IMR-90 (cell line): ENCODE data around the gene PPM1H. TPM values are rescaled to one million over a fixed set of nuclear protein-coding genes. Genes with fewer than 3 reads are reported as not detected.

Experiments used
- ATAC-seq: fragments of 200-7000 bp; cut with Tn5 transposase; 2 replicates; pipeline ENCODE4 v1.9.1; 2020; ENCODE audit warnings: low read depth, mild to moderate bottlenecking, moderate library complexity
- BruUV-seq: library from RNA; stranded (reverse); fragments of 400-500 nt; replicated peaks from 2 replicates; lab custom pipeline; 2021; lab: Mats Ljungman, UMichigan
- CTCF ChIA-PET: fragments of 300-600 bp; formaldehyde crosslinking; extraction: SDS; loops from one replicate; lab custom pipeline; 2021; ENCODE audit warnings: antibody characterized with exemption; lab: Yijun Ruan, JAX
- POLR2A ChIA-PET: fragments of 300-600 bp; sonication (Branson Sonifier 250); formaldehyde crosslinking; loops from one replicate; lab custom pipeline; 2022; ENCODE audit warnings: antibody characterized with exemption; ENCODE audit not compliant: unreplicated experiment; lab: Charles Lee
- DNase-seq: peaks from one replicate; pipeline ENCODE4 v3.0.0; 2013
- H2AFZ ChIP-seq: replicated peaks from 2 replicates; pipeline ENCODE3; 2013; ENCODE audit warnings: low read length, mild to moderate bottlenecking; ENCODE audit not compliant: poor library complexity
- H2AK5ac ChIP-seq: 2 replicates; pipeline ENCODE4 v1.6.1; 2013; ENCODE audit warnings: low read depth, low read length, inconsistent platforms
- H2AK9ac ChIP-seq: replicated peaks from 2 replicates; pipeline ENCODE3; 2013; ENCODE audit warnings: mild to moderate bottlenecking, low read depth, low read length, moderate library complexity; ENCODE audit not compliant: poor library complexity
- H2BK120ac ChIP-seq: 2 replicates; pipeline ENCODE4 v1.6.1; 2013; ENCODE audit warnings: low read depth, low read length, inconsistent platforms
- H2BK15ac ChIP-seq: 3 replicates; pipeline ENCODE4 v1.6.1; 2013; ENCODE audit warnings: low read depth, low read length, inconsistent platforms
- H2BK20ac ChIP-seq: 2 replicates; pipeline ENCODE4 v1.6.1; 2013; ENCODE audit warnings: low read depth, mild to moderate bottlenecking, inconsistent platforms, low read length, moderate library complexity
- H2BK5ac ChIP-seq: 2 replicates; pipeline ENCODE4 v1.6.1; 2013; ENCODE audit warnings: mild to moderate bottlenecking, low read depth, low read length, inconsistent platforms; ENCODE audit not compliant: poor library complexity, severe bottlenecking
- H3K14ac ChIP-seq: replicated peaks from 2 replicates; pipeline ENCODE4 v1.6.1; 2013; ENCODE audit warnings: low read depth, low read length, inconsistent platforms
- H3K18ac ChIP-seq: 2 replicates; pipeline ENCODE4 v1.6.1; 2013; ENCODE audit warnings: low read depth, low read length, control low read depth
- H3K23ac ChIP-seq: 2 replicates; pipeline ENCODE4 v1.6.1; 2013; ENCODE audit warnings: low read depth, low read length, inconsistent platforms
- H3K27ac ChIP-seq: 2 replicates; pipeline ENCODE4 v1.5.1; 2013; ENCODE audit warnings: mild to moderate bottlenecking, control low read depth, low read length; ENCODE audit not compliant: insufficient read depth
- H3K27me3 ChIP-seq: 2 replicates; pipeline ENCODE4 v1.6.1; 2013; ENCODE audit warnings: low read length; ENCODE audit not compliant: control insufficient read depth, insufficient read depth
- H3K36me3 ChIP-seq: 2 replicates; pipeline ENCODE4 v1.6.1; 2013; ENCODE audit warnings: low read length, mixed read lengths; ENCODE audit not compliant: control insufficient read depth, insufficient read depth
- H3K4ac ChIP-seq: 2 replicates; pipeline ENCODE4 v1.6.1; 2013; ENCODE audit warnings: low read depth, low read length, inconsistent platforms
- H3K4me1 ChIP-seq: 2 replicates; pipeline ENCODE4 v1.6.1; 2013; ENCODE audit warnings: low read length, mixed read lengths; ENCODE audit not compliant: control insufficient read depth, insufficient read depth
- H3K4me2 ChIP-seq: 2 replicates; pipeline ENCODE4 v1.6.1; 2013; ENCODE audit warnings: low read depth, mild to moderate bottlenecking, control low read depth, low read length, moderate library complexity
- H3K4me3 ChIP-seq: 2 replicates; pipeline ENCODE4 v1.5.1; 2013; ENCODE audit warnings: low read depth, mild to moderate bottlenecking, control low read depth, low read length, moderate library complexity; ENCODE audit not compliant: insufficient read depth
- H3K56ac ChIP-seq: 2 replicates; pipeline ENCODE4 v1.6.1; 2013; ENCODE audit warnings: low read length, inconsistent platforms; ENCODE audit not compliant: insufficient read depth; ENCODE audit errors: extremely low read depth
- H3K79me1 ChIP-seq, 2 experiments: 2 replicates each; pipeline ENCODE4 v1.6.1; 2013; ENCODE audit warnings: low read length in 2 of 2, inconsistent platforms in 1 of 2, low read depth in 1 of 2
- H3K9ac ChIP-seq: 2 replicates; pipeline ENCODE4 v1.6.1; 2013; ENCODE audit warnings: low read depth, low read length, control low read depth
- H3K9me1 ChIP-seq: 2 replicates; pipeline ENCODE4 v1.6.1; 2013; ENCODE audit warnings: low read length, inconsistent platforms; ENCODE audit not compliant: insufficient read depth
- H3K9me3 ChIP-seq: 2 replicates; pipeline ENCODE4 v1.6.1; 2013; ENCODE audit warnings: low read length; ENCODE audit not compliant: control insufficient read depth, insufficient read depth
- H4K20me1 ChIP-seq: 2 replicates; pipeline ENCODE4 v1.6.1; 2013; ENCODE audit warnings: low read length, inconsistent platforms; ENCODE audit not compliant: insufficient read depth
- H4K5ac ChIP-seq: 2 replicates; pipeline ENCODE4 v1.6.1; 2013; ENCODE audit warnings: mild to moderate bottlenecking, low read depth, low read length, control low read depth
- H4K8ac ChIP-seq, 2 experiments: 2 replicates each; pipeline ENCODE4 v1.6.1; 2013; ENCODE audit warnings: low read depth in 2 of 2, low read length in 2 of 2, control low read depth in 1 of 2, inconsistent platforms in 1 of 2
- H4K91ac ChIP-seq: 2 replicates; pipeline ENCODE4 v1.6.1; 2013; ENCODE audit warnings: low read depth, low read length, inconsistent platforms; ENCODE audit not compliant: insufficient read depth
- BHLHE40 ChIP-seq: fragments of 150-350 bp; IDR thresholded peaks from 2 replicates; pipeline ENCODE4 v1.6.1; 2016; ENCODE audit warnings: mild to moderate bottlenecking, low read depth, low read length
- CHD1 ChIP-seq: IDR thresholded peaks from 2 replicates; pipeline ENCODE4 v1.6.1; 2012; ENCODE audit warnings: low read depth, low read length, improper control_type of control experiment
- FOS ChIP-seq: fragments of 150-350 bp; IDR thresholded peaks from 2 replicates; pipeline ENCODE4 v1.6.1; 2016; ENCODE audit warnings: low read depth, low read length
- NFE2L2 ChIP-seq: fragments of 150-350 bp; IDR thresholded peaks from 2 replicates; pipeline ENCODE4 v1.6.1; 2016; ENCODE audit warnings: low read depth, mild to moderate bottlenecking, low read length
- POLR2A ChIP-seq: IDR thresholded peaks from 2 replicates; pipeline ENCODE4 v1.6.1; 2012; ENCODE audit warnings: mild to moderate bottlenecking, low read depth, low read length
- RAD21 ChIP-seq: IDR thresholded peaks from 2 replicates; pipeline ENCODE4 v1.6.1; 2012; ENCODE audit warnings: low read length, improper control_type of control experiment
- SMC3 ChIP-seq: fragments of 150-350 bp; IDR thresholded peaks from 2 replicates; pipeline ENCODE4 v1.6.1; 2016; ENCODE audit warnings: low read depth, mild to moderate bottlenecking, antibody characterized with exemption, low read length, moderate library complexity
- WGBS, 2 experiments: methylation state at CpG; one replicate each; pipeline versions ENCODE4 v1.1.5 to v1.1.7; 2013; ENCODE audit warnings: missing lambda C conversion rate in 2 of 2; ENCODE audit not compliant: insufficient read length in 1 of 2; ENCODE audit errors: extremely low coverage in 2 of 2; 5-methylcytosine and 5-hydroxymethylcytosine counted together
- dilution Hi-C: fragments of 300-500 bp; cut with HindIII; formaldehyde crosslinking; loops from one replicate; pipeline ENCODE4 v1.14.3; 2018; ENCODE audit warnings: low sequenced_read_pairs; ENCODE audit not compliant: unreplicated experiment
- in situ Hi-C: fragments of 300-500 bp; cut with MboI; formaldehyde crosslinking; loops from 3 replicates; pipeline ENCODE4 v1.14.3; 2019; ENCODE audit warnings: low sequenced_read_pairs, inconsistent platforms, mixed read lengths
- intact Hi-C: fragments of 100-400 bp; cut with micrococcal nuclease; formaldehyde crosslinking; loops from 2 replicates; pipeline ENCODE4 v1.10.0; 2022
- polyA plus RNA-seq, 3 experiments: library from polyadenylated mRNA; depleted of rRNA; stranded (reverse); fragments of >200 nt; gene quantifications; 2 replicates each; pipeline ENCODE4 v1.2.3, GENCODE V29; 2012; ENCODE audit warnings: low replicate concordance in 1 of 3
- total RNA-seq: library from RNA; depleted of rRNA; stranded (reverse); fragments of >200 nt; gene quantifications from 2 replicates; pipeline ENCODE4 v1.2.3, GENCODE V29; 2012
- TF ChIP-seq, protein P1 (sequence below): conservative IDR thresholded peaks from 2 replicates; pipeline ENCODE4 v1.5.1; 2012; ENCODE audit warnings: mild to moderate bottlenecking, low read depth, low read length, improper control_type of control experiment

The PPM1H gene
- total and polyA plus RNA-seq, 2 of the 4 experiments (the other 2 are of a cell fraction) = 0.14 to 0.18 TPM

DNA sequence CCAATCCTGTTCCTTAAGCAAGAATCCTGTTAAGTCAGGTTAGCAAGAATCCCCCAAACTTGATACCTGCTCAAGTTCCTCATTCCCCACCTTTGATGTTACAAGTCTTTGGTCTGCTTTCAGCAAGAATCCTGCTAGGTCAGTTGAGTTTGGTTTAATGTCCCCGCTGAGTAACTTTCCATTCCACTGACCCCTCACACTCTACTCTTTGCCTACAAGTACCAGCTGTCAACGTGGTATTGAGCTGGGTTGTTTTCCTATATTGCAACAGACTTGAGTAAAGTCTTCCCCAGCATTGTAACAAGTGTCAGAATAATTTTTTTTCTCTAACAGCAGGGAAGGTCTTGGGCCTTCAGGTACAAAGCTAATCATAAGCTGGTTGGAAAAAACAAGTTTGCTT is 6.3 kb downstream of the PPM1H start:
- Histone ChIP-seq H2BK20ac (no peak overlapping the region), H3K18ac (no peak overlapping the region), H3K23ac (no peak overlapping the region), H2AFZ (no peak overlapping the region), H3K4me2 (no peak overlapping the region), H3K14ac (no peak overlapping the region), H3K56ac (no peak overlapping the region), H4K5ac (no peak overlapping the region), H3K9ac (no peak overlapping the region), H3K9me1 (no peaks in the 10 kb centered on the region), H3K36me3 (no peaks in the 10 kb centered on the region), H3K4me1 (no peaks in the 10 kb centered on the region), H4K8ac (no peak overlapping the region), H3K27me3 (peaks cover 29% of the 10 kb centered on the region), H2AK5ac (no peak overlapping the region), H2AK9ac (no peak overlapping the region), H3K79me1 (no peaks in the 10 kb centered on the region), H3K4ac (no peak overlapping the region), H3K9me3 (no peaks in the 10 kb centered on the region), H2BK5ac (no peak overlapping the region), H2BK120ac (no peak overlapping the region), H4K91ac (no peak overlapping the region), H3K27ac (no peak overlapping the region), H2BK15ac (no peak overlapping the region), H4K20me1 (no peaks in the 10 kb centered on the region), H3K4me3 (no peak overlapping the region)
- dilution Hi-C loops (no loop called here), in situ Hi-C loops (no loop called here), intact Hi-C loops (no loop called here)
- TF ChIP-seq RAD21 (no peak), SMC3 (no peak), NFE2L2 (no peak), CHD1 (no peak), BHLHE40 (no peak), POLR2A (no peak), FOS (no peak)
- TF ChIP-seq, protein P1, sequence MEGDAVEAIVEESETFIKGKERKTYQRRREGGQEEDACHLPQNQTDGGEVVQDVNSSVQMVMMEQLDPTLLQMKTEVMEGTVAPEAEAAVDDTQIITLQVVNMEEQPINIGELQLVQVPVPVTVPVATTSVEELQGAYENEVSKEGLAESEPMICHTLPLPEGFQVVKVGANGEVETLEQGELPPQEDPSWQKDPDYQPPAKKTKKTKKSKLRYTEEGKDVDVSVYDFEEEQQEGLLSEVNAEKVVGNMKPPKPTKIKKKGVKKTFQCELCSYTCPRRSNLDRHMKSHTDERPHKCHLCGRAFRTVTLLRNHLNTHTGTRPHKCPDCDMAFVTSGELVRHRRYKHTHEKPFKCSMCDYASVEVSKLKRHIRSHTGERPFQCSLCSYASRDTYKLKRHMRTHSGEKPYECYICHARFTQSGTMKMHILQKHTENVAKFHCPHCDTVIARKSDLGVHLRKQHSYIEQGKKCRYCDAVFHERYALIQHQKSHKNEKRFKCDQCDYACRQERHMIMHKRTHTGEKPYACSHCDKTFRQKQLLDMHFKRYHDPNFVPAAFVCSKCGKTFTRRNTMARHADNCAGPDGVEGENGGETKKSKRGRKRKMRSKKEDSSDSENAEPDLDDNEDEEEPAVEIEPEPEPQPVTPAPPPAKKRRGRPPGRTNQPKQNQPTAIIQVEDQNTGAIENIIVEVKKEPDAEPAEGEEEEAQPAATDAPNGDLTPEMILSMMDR = no peak
- BruUV-seq = no TSS peak
- no peak for ATAC-seq
- DNase-seq = no peak
- ChIA-PET CTCF (no interaction called here), POLR2A (no interaction called here)
- WGBS, 2 experiments = no CpG with 5 or more reads among the region's 2 CpGs
